Ishikawa (cell line): ENCODE measurements around the gene ELP2.

ENCODE experiments used
- CREB1 ChIP-seq: IDR thresholded peaks from 2 replicates; pipeline ENCODE4 v1.6.1; 2012; ENCODE audit warnings: low read depth
- EGR1 ChIP-seq: IDR thresholded peaks from 2 replicates; pipeline ENCODE4 v1.6.1; 2012
- EP300 ChIP-seq: IDR thresholded peaks from 2 replicates; pipeline ENCODE4 v1.6.1; 2012; ENCODE audit warnings: borderline replicate concordance
- FOXM1 ChIP-seq: IDR thresholded peaks from 2 replicates; pipeline ENCODE4 v1.6.1; 2012; ENCODE audit warnings: low read depth, borderline replicate concordance
- NFIC ChIP-seq: IDR thresholded peaks from 2 replicates; pipeline ENCODE4 v1.6.1; 2012
- RAD21 ChIP-seq: IDR thresholded peaks from 2 replicates; pipeline ENCODE4 v1.6.1; 2012; ENCODE audit warnings: low read depth
- TAF1 ChIP-seq: IDR thresholded peaks from 2 replicates; pipeline ENCODE4 v1.6.1; 2012; ENCODE audit warnings: low read depth, mild to moderate bottlenecking
- TEAD4 ChIP-seq: IDR thresholded peaks from 2 replicates; pipeline ENCODE4 v1.6.1; 2012
- YY1 ChIP-seq: IDR thresholded peaks from 2 replicates; pipeline ENCODE4 v1.6.1; 2012; ENCODE audit warnings: low read depth
- ZBTB7A ChIP-seq: IDR thresholded peaks from 2 replicates; pipeline ENCODE4 v1.6.1; 2012; ENCODE audit warnings: low read depth
- TF ChIP-seq, protein P1 (sequence below): IDR thresholded peaks from 2 replicates; pipeline ENCODE4 v1.6.1; 2012; ENCODE audit warnings: low read depth, mild to moderate bottlenecking
- TF ChIP-seq, protein P2 (sequence below): IDR thresholded peaks from 2 replicates; pipeline ENCODE4 v1.6.1; 2012

- TF ChIP-seq FOXM1 (no peak), TEAD4 (no peak), EP300 (no peak), RAD21 (no peak), ZBTB7A (no peak), YY1 (no peak), TAF1 (no peak), CREB1 (no peak), NFIC (no peak), EGR1 (no peak)
- TF ChIP-seq, protein P1, sequence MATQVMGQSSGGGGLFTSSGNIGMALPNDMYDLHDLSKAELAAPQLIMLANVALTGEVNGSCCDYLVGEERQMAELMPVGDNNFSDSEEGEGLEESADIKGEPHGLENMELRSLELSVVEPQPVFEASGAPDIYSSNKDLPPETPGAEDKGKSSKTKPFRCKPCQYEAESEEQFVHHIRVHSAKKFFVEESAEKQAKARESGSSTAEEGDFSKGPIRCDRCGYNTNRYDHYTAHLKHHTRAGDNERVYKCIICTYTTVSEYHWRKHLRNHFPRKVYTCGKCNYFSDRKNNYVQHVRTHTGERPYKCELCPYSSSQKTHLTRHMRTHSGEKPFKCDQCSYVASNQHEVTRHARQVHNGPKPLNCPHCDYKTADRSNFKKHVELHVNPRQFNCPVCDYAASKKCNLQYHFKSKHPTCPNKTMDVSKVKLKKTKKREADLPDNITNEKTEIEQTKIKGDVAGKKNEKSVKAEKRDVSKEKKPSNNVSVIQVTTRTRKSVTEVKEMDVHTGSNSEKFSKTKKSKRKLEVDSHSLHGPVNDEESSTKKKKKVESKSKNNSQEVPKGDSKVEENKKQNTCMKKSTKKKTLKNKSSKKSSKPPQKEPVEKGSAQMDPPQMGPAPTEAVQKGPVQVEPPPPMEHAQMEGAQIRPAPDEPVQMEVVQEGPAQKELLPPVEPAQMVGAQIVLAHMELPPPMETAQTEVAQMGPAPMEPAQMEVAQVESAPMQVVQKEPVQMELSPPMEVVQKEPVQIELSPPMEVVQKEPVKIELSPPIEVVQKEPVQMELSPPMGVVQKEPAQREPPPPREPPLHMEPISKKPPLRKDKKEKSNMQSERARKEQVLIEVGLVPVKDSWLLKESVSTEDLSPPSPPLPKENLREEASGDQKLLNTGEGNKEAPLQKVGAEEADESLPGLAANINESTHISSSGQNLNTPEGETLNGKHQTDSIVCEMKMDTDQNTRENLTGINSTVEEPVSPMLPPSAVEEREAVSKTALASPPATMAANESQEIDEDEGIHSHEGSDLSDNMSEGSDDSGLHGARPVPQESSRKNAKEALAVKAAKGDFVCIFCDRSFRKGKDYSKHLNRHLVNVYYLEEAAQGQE: no peak
- TF ChIP-seq, protein P2, sequence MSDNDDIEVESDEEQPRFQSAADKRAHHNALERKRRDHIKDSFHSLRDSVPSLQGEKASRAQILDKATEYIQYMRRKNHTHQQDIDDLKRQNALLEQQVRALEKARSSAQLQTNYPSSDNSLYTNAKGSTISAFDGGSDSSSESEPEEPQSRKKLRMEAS: no peak
These were observed 5.6 kb downstream of the ELP2 start for GRCh38 chr18:36135264-36135663.
